Keratinocyte (primary cell): ENCODE data around the gene C19orf25. TPM values are rescaled to one million over a fixed set of nuclear protein-coding genes. Genes with fewer than 3 reads are reported as not detected.

Experiments used
- DNase-seq: peaks from one replicate; pipeline ENCODE4 v3.0.0-alpha.2; 2011; ENCODE audit warnings: low read depth, missing footprints, low spot score
- FAIRE-seq: peaks from 2 replicates; lab custom pipeline; 2011; peaks lifted over from hg19 to GRCh38; lab: Jason Lieb, UNC
- H2AFZ ChIP-seq: 2 replicates; pipeline ENCODE4 v1.6.0; 2012; ENCODE audit warnings: low read length, control low read depth, inconsistent platforms; ENCODE audit not compliant: control insufficient read depth
- H3K27ac ChIP-seq: 2 replicates; pipeline ENCODE4 v1.5.1; 2011; ENCODE audit warnings: low read length; ENCODE audit not compliant: control insufficient read depth, insufficient read depth
- H3K27me3 ChIP-seq: 3 replicates; pipeline ENCODE4 v1.6.0; 2011; ENCODE audit warnings: low read length; ENCODE audit not compliant: control insufficient read depth, insufficient read depth; ENCODE audit errors: extremely low read depth
- H3K36me3 ChIP-seq, 2 experiments: 2 replicates in 1 of 2; 3 replicates in 1 of 2; pipeline ENCODE4 v1.5.1; 2011; ENCODE audit warnings: low read length in 2 of 2, mild to moderate bottlenecking in 1 of 2; ENCODE audit not compliant: control insufficient read depth in 2 of 2, insufficient read depth in 2 of 2; ENCODE audit errors: extremely low read depth in 1 of 2
- H3K4me1 ChIP-seq: 3 replicates; pipeline ENCODE4 v1.5.1; 2011; ENCODE audit warnings: low read length; ENCODE audit not compliant: control insufficient read depth, insufficient read depth; ENCODE audit errors: extremely low read depth
- H3K4me2 ChIP-seq: 3 replicates; pipeline ENCODE4 v1.6.0; 2011; ENCODE audit warnings: low read depth, low read length; ENCODE audit not compliant: control insufficient read depth, insufficient read depth; ENCODE audit errors: extremely low read depth
- H3K4me3 ChIP-seq, 3 experiments: fragments of 200-600 bp in 1 of 3; sonication (generic) in 1 of 3; 2 replicates in 2 of 3; 3 replicates in 1 of 3; pipeline ENCODE4 v1.5.1; 2011 to 2016; ENCODE audit warnings: low read length in 3 of 3, mild to moderate bottlenecking in 3 of 3, control low read depth in 2 of 3, inconsistent platforms in 1 of 3, low read depth in 1 of 3, mixed read lengths in 1 of 3, mixed run types in 1 of 3, moderate library complexity in 1 of 3; ENCODE audit not compliant: control insufficient read depth in 2 of 3, insufficient read depth in 2 of 3; ENCODE audit errors: extremely low read depth in 1 of 3
- H3K79me2 ChIP-seq: 2 replicates; pipeline ENCODE4 v1.6.0; 2012; ENCODE audit warnings: low read length; ENCODE audit not compliant: control insufficient read depth, insufficient read depth
- H3K9ac ChIP-seq: 3 replicates; pipeline ENCODE4 v1.6.0; 2011; ENCODE audit warnings: low read length; ENCODE audit not compliant: control insufficient read depth, insufficient read depth; ENCODE audit errors: extremely low read depth
- H3K9me1 ChIP-seq: 3 replicates; pipeline ENCODE4 v1.6.0; 2011; ENCODE audit warnings: low read length; ENCODE audit not compliant: control insufficient read depth, insufficient read depth; ENCODE audit errors: extremely low read depth
- H3K9me3 ChIP-seq: 2 replicates; pipeline ENCODE4 v1.5.1; 2012; ENCODE audit warnings: low read depth, low read length; ENCODE audit not compliant: control insufficient read depth
- H4K20me1 ChIP-seq: 3 replicates; pipeline ENCODE4 v1.6.0; 2011; ENCODE audit warnings: low read length; ENCODE audit not compliant: control insufficient read depth, insufficient read depth; ENCODE audit errors: extremely low read depth
- CTCF ChIP-seq, 3 experiments: IDR thresholded peaks in 1 of 3; conservative IDR thresholded peaks in 1 of 3; optimal IDR thresholded peaks in 1 of 3; 2 replicates in 2 of 3; 3 replicates in 1 of 3; pipeline versions ENCODE3 to v1.5.1; 2011; ENCODE audit warnings: low read length in 3 of 3, mild to moderate bottlenecking in 3 of 3, moderate library complexity in 2 of 3, control low read depth in 1 of 3, inconsistent platforms in 1 of 3; ENCODE audit not compliant: insufficient read depth in 2 of 3; ENCODE audit errors: extremely low read depth in 1 of 3
- EZH2 ChIP-seq: IDR thresholded peaks from one replicate; pipeline ENCODE4 v1.6.1; 2012; ENCODE audit warnings: inconsistent platforms, mild to moderate bottlenecking, low read length, moderate library complexity
- dilution Hi-C: fragments of 300-500 bp; cut with MboI; formaldehyde crosslinking; loops from one replicate; pipeline ENCODE4 v1.7.0; 2020; ENCODE audit warnings: low sequenced_read_pairs; ENCODE audit not compliant: extremely low pct_ligation_motif_present
- polyA plus RNA-seq, 5 experiments: library from polyadenylated mRNA; depleted of rRNA in 3 of 5; stranded (reverse) in 3 of 5; stranded (forward) in 1 of 5; unstranded in 1 of 5; fragments of >200 nt; gene quantifications; 1 replicate in 1 of 5; 2 replicates in 3 of 5; 3 replicates in 1 of 5; pipeline versions ENCODE4 v1.2.1 to v1.2.3, GENCODE V29; 2011 to 2012; ENCODE audit warnings: missing spikeins in 2 of 5, low read depth in 1 of 5, low replicate concordance in 1 of 5

Gene C19orf25
- polyA plus RNA-seq, 1 donor (not counting 4 experiments of a cell fraction or from before 2014, with no cell fraction given), result 11.2 TPM

- DNase-seq, result no peak
- H2AFZ ChIP-seq, result no peak overlapping the region
- H3K4me1 ChIP-seq, result peaks cover 9% of the 10 kb centered on the region
- no peaks in the 10 kb centered on the region for H3K9me1 ChIP-seq
- FAIRE-seq, result no peak
- no peak overlapping the region for H3K4me3 ChIP-seq
- no peaks in the 10 kb centered on the region for H3K27me3 ChIP-seq
- no peaks in the 10 kb centered on the region for H3K9me3 ChIP-seq
- dilution Hi-C loops, result no loop called here
- H3K4me2 ChIP-seq, result no peak overlapping the region
- H3K79me2 ChIP-seq, result peaks cover 11% of the 10 kb centered on the region
- no peak for TF ChIP-seq CTCF (optimal IDR thresholded peaks at IDR 0.05 in 1 of 3, IDR thresholded peaks at IDR 0.05 in 1 of 3, conservative IDR thresholded peaks at IDR 0.05 in 1 of 3; ENCODE audit: extremely low read depth in 1 of 3, insufficient read depth in 2 of 3, low read length in 3 of 3)
- no peak for TF ChIP-seq EZH2
- H3K27ac ChIP-seq, result no peak overlapping the region
- no peaks in the 10 kb centered on the region for H3K36me3 ChIP-seq
- H3K9ac ChIP-seq, result no peak overlapping the region
- H4K20me1 ChIP-seq, result no peaks in the 10 kb centered on the region
Observed at GRCh38 chr19:1482361-1483130, 3.5 kb upstream of the C19orf25 start.

- dilution Hi-C loops, result no loop called here
- Histone ChIP-seq H2AFZ (no peak overlapping the region), H3K9ac (no peak overlapping the region), H3K36me3 (peaks cover 0 to 4% of the 10 kb centered on the region in 2 experiments), H3K4me3 (no peak overlapping the region), H3K4me2 (no peak overlapping the region), H3K9me1 (peaks cover 4% of the 10 kb centered on the region), H4K20me1 (no peaks in the 10 kb centered on the region), H3K27ac (no peak overlapping the region), H3K79me2 (peaks cover 16% of the 10 kb centered on the region), H3K4me1 (peaks cover 13% of the 10 kb centered on the region), H3K9me3 (no peaks in the 10 kb centered on the region), H3K27me3 (no peaks in the 10 kb centered on the region)
- TF ChIP-seq EZH2, result no peak
- TF ChIP-seq CTCF (optimal IDR thresholded peaks at IDR 0.05 in 1 of 3, IDR thresholded peaks at IDR 0.05 in 1 of 3, conservative IDR thresholded peaks at IDR 0.05 in 1 of 3; ENCODE audit: extremely low read depth in 1 of 3, insufficient read depth in 2 of 3, low read length in 3 of 3), result no peak
- no peak for DNase-seq
- no peak for FAIRE-seq
Observed at GRCh38 chr19:1481893-1482360, 2.9 kb upstream of the C19orf25 start.
